Measurements from ENCODE around the gene STIP1. TPM values are rescaled to one million over a fixed set of nuclear protein-coding genes. Genes with fewer than 3 reads are reported as not detected.

STIP1 gene
- total RNA-seq, 2 experiments from 2014 or later = 258 to 269 TPM

- H3K27ac Mint-ChIP-seq = peak overlapping the region; percentile 99
- H3K27me3 Mint-ChIP-seq = no peaks in the 10 kb centered on the region
- H3K36me3 Mint-ChIP-seq (ENCODE audit: low read depth) = peaks cover 23% of the 10 kb centered on the region
- no peak for DNase-seq
- ChIA-PET CTCF (interaction anchor here (0.6 to 6.5 kb wide), 15 partner anchors 10 to 1280 kb away, joined by 3 to 71 read pairs (median 3); partner anchors contain the start of genes FERMT3, PRDX5 and TRMT112), POLR2A (interaction anchor here (0.6 to 15.6 kb wide), 35 partner anchors 10 to 1431 kb away, joined by 3 to 272 read pairs (median 5); partner anchors contain the start of genes BAD, DNAJC4, ESRRA and FERMT3)
- H3K4me1 Mint-ChIP-seq = peaks cover 52% of the 10 kb centered on the region
- H3K9me3 Mint-ChIP-seq = no peaks in the 10 kb centered on the region
- no peak overlapping the region for H3K4me3 Mint-ChIP-seq
Measured at GRCh38 chr11:64185175-64185692, 737 bp upstream of the STIP1 start.

- ChIA-PET CTCF (interaction anchor here (0.6 to 6.5 kb wide), 18 partner anchors 11 to 348 kb away, joined by 3 to 71 read pairs (median 4); partner anchors contain the start of genes CATSPERZ, ESRRA, FERMT3 and FKBP2), POLR2A (interaction anchor here (0.9 to 15.6 kb wide), 23 partner anchors 11 to 1432 kb away, joined by 3 to 272 read pairs (median 9); partner anchors contain the start of genes BAD, ESRRA, FERMT3 and FKBP2)
Measured at GRCh38 chr11:64186492-64187165, 658 bp downstream of the STIP1 start.

GRCh38 chr11:64192434-64192833, 6.5 kb downstream of the STIP1 start:
- Mint-ChIP-seq H3K4me3 (no peak overlapping the region), H3K36me3 (ENCODE audit: low read depth) (peaks cover 68% of the 10 kb centered on the region), H3K9me3 (no peaks in the 10 kb centered on the region), H3K4me1 (peaks cover 44% of the 10 kb centered on the region), H3K27ac (peak overlapping the region; percentile 56), H3K27me3 (no peaks in the 10 kb centered on the region)
- no peak for DNase-seq
- ChIA-PET CTCF (interaction anchor here (2.7 kb wide), 1 partner anchor 13 kb away, joined by 10 read pairs; no protein-coding TSS in a partner anchor), POLR2A (interaction anchor here (1.0 to 15.6 kb wide), 3 partner anchors 13 to 112 kb away, joined by 3 to 272 read pairs (median 3); partner anchors contain the start of gene FERMT3)

More at GRCh38 chr11:64186492-64187165, 658 bp downstream of the STIP1 start:
- H3K27me3 Mint-ChIP-seq = no peaks in the 10 kb centered on the region
- H3K9me3 Mint-ChIP-seq = no peaks in the 10 kb centered on the region
- no peak overlapping the region for H3K4me3 Mint-ChIP-seq
- peaks cover 28% of the 10 kb centered on the region for H3K36me3 Mint-ChIP-seq (ENCODE audit: low read depth)
- peaks cover 55% of the 10 kb centered on the region for H3K4me1 Mint-ChIP-seq
- DNase-seq = peak; percentile 67
- H3K27ac Mint-ChIP-seq = no peak overlapping the region

GRCh38 chr11:64196626-64197025, 10.7 kb downstream of the STIP1 start:
- H3K27ac Mint-ChIP-seq = peak overlapping the region; percentile 32
- no peak overlapping the region for H3K4me3 Mint-ChIP-seq
- no peaks in the 10 kb centered on the region for H3K9me3 Mint-ChIP-seq
- CTCF ChIA-PET = interaction anchor here (0.7 to 1.9 kb wide), 4 partner anchors 10 to 290 kb away, joined by 3 to 7 read pairs (median 5); partner anchors contain the start of gene FERMT3
- peaks cover 79% of the 10 kb centered on the region for H3K36me3 Mint-ChIP-seq (ENCODE audit: low read depth)
- H3K27me3 Mint-ChIP-seq = no peaks in the 10 kb centered on the region
- POLR2A ChIA-PET = interaction anchor here (0.7 to 15.6 kb wide), 3 partner anchors 9 to 14 kb away, joined by 3 to 272 read pairs (median 36); partner anchors contain the start of genes FERMT3 and STIP1
- peaks cover 24% of the 10 kb centered on the region for H3K4me1 Mint-ChIP-seq
- no peak for DNase-seq

- peaks cover 18% of the 10 kb centered on the region for H3K4me1 Mint-ChIP-seq
- H3K4me3 Mint-ChIP-seq = no peak overlapping the region
- POLR2A ChIA-PET = interaction anchor here (3.4 to 15.6 kb wide), 2 partner anchors 7 to 12 kb away, joined by 36 to 272 read pairs; partner anchors contain the start of genes FERMT3 and STIP1
- H3K9me3 Mint-ChIP-seq = no peaks in the 10 kb centered on the region
- no peak overlapping the region for H3K27ac Mint-ChIP-seq
- no peaks in the 10 kb centered on the region for H3K27me3 Mint-ChIP-seq
- H3K36me3 Mint-ChIP-seq (ENCODE audit: low read depth) = peaks cover 82% of the 10 kb centered on the region
- DNase-seq = no peak
- CTCF ChIA-PET = interaction anchor here (1.8 kb wide), 1 partner anchor 11 kb away, joined by 7 read pairs; no protein-coding TSS in a partner anchor
Measured at GRCh38 chr11:64198511-64198910, 12.5 kb downstream of the STIP1 start.

GRCh38 chr11:64201543-64201942, 15.6 kb downstream of the STIP1 start:
- ChIA-PET POLR2A (interaction anchor here (1.3 to 1.6 kb wide), 2 partner anchors 11 to 25 kb away, joined by 4 read pairs; partner anchors contain the start of gene NUDT22), CTCF (interaction anchor here (0.6 to 1.7 kb wide), 2 partner anchors 103 to 281 kb away, joined by 3 to 6 read pairs; no protein-coding TSS in a partner anchor)
- no peaks in the 10 kb centered on the region for H3K9me3 Mint-ChIP-seq
- no peak for DNase-seq
- H3K27ac Mint-ChIP-seq = no peak overlapping the region
- H3K4me3 Mint-ChIP-seq = no peak overlapping the region
- no peaks in the 10 kb centered on the region for H3K27me3 Mint-ChIP-seq
- H3K36me3 Mint-ChIP-seq (ENCODE audit: low read depth) = peaks cover 80% of the 10 kb centered on the region
- H3K4me1 Mint-ChIP-seq = peaks cover 42% of the 10 kb centered on the region

- Mint-ChIP-seq H3K27ac (no peak overlapping the region), H3K27me3 (no peaks in the 10 kb centered on the region), H3K36me3 (ENCODE audit: low read depth) (peaks cover 83% of the 10 kb centered on the region), H3K4me3 (no peak overlapping the region), H3K9me3 (no peaks in the 10 kb centered on the region), H3K4me1 (peaks cover 40% of the 10 kb centered on the region)
- CTCF ChIA-PET = interaction anchor here (0.6 to 7.0 kb wide), 3 partner anchors 48 to 100 kb away, joined by 3 to 154 read pairs (median 34); partner anchors contain the start of genes CATSPERZ, ESRRA and PLCB3
- POLR2A ChIA-PET = interaction anchor here (6.1 to 11.9 kb wide), 5 partner anchors 12 to 100 kb away, joined by 77 to 275 read pairs (median 107); partner anchors contain the start of genes CATSPERZ, ESRRA, NUDT22 and PLCB3
- no peak for DNase-seq
Measured at GRCh38 chr11:64202992-64203391, 17.0 kb downstream of the STIP1 start.

- Mint-ChIP-seq H3K27ac (peak overlapping the region; percentile 12), H3K4me1 (peaks cover 44% of the 10 kb centered on the region), H3K4me3 (no peak overlapping the region), H3K9me3 (no peaks in the 10 kb centered on the region), H3K27me3 (no peaks in the 10 kb centered on the region), H3K36me3 (ENCODE audit: low read depth) (peaks cover 84% of the 10 kb centered on the region)
- POLR2A ChIA-PET = interaction anchor here (1.7 to 11.9 kb wide), 7 partner anchors 13 to 229 kb away, joined by 3 to 275 read pairs (median 87); partner anchors contain the start of genes CATSPERZ, COX8A, ESRRA and NUDT22
- DNase-seq = no peak
- CTCF ChIA-PET = interaction anchor here (0.6 to 7.0 kb wide), 10 partner anchors 11 to 108 kb away, joined by 3 to 154 read pairs (median 14); partner anchors contain the start of genes CATSPERZ, DNAJC4, ESRRA and NUDT22
Measured at GRCh38 chr11:64203421-64204079, 17.6 kb downstream of the STIP1 start.

- Mint-ChIP-seq H3K27me3 (no peaks in the 10 kb centered on the region), H3K9me3 (no peaks in the 10 kb centered on the region), H3K4me3 (no peak overlapping the region), H3K36me3 (ENCODE audit: low read depth) (peaks cover 84% of the 10 kb centered on the region), H3K27ac (peak overlapping the region; percentile 81), H3K4me1 (peaks cover 48% of the 10 kb centered on the region)
- ChIA-PET CTCF (interaction anchor here (0.7 to 7.0 kb wide), 24 partner anchors 9 to 157 kb away, joined by 3 to 154 read pairs (median 7); partner anchors contain the start of genes BAD, CATSPERZ, DNAJC4 and ESRRA), POLR2A (interaction anchor here (0.8 to 11.9 kb wide), 11 partner anchors 13 to 230 kb away, joined by 3 to 275 read pairs (median 35); partner anchors contain the start of genes CATSPERZ, CCDC88B, COX8A and ESRRA)
- no peak for DNase-seq
Measured at GRCh38 chr11:64204080-64204440, 18.1 kb downstream of the STIP1 start.

- ChIA-PET CTCF (interaction anchor here (0.7 to 7.0 kb wide), 26 partner anchors 9 to 156 kb away, joined by 3 to 154 read pairs (median 6); partner anchors contain the start of genes BAD, CATSPERZ, DNAJC4 and ESRRA), POLR2A (interaction anchor here (0.8 to 11.9 kb wide), 12 partner anchors 14 to 230 kb away, joined by 3 to 275 read pairs (median 21); partner anchors contain the start of genes CATSPERZ, CCDC88B, COX8A and ESRRA)
- peaks cover 85% of the 10 kb centered on the region for H3K36me3 Mint-ChIP-seq (ENCODE audit: low read depth)
- H3K4me1 Mint-ChIP-seq = peaks cover 52% of the 10 kb centered on the region
- no peaks in the 10 kb centered on the region for H3K27me3 Mint-ChIP-seq
- peak overlapping the region; percentile 81 for H3K27ac Mint-ChIP-seq
- DNase-seq = peak; percentile 84
- H3K9me3 Mint-ChIP-seq = no peaks in the 10 kb centered on the region
- peak overlapping the region; percentile 48 for H3K4me3 Mint-ChIP-seq
Measured at GRCh38 chr11:64204464-64204989, 18.6 kb downstream of the STIP1 start.

- peak; percentile 86 for DNase-seq
- Mint-ChIP-seq H3K27me3 (no peaks in the 10 kb centered on the region), H3K4me1 (peaks cover 55% of the 10 kb centered on the region), H3K36me3 (ENCODE audit: low read depth) (peaks cover 80% of the 10 kb centered on the region), H3K9me3 (no peaks in the 10 kb centered on the region), H3K4me3 (peak within 1 kb of the TSS; percentile 86), H3K27ac (peak within 1 kb of the TSS; percentile 96)
- ChIA-PET CTCF (interaction anchor here (0.6 to 7.0 kb wide), 18 partner anchors 9 to 150 kb away, joined by 3 to 154 read pairs (median 6); partner anchors contain the start of genes BAD, CATSPERZ, DNAJC4 and ESRRA), POLR2A (interaction anchor here (0.6 to 11.9 kb wide), 28 partner anchors 14 to 1325 kb away, joined by 3 to 275 read pairs (median 8); partner anchors contain the start of genes BAD, CATSPERZ, CCDC88B and DNAJC4)
Measured at GRCh38 chr11:64206457-64207255, 20.7 kb downstream of the STIP1 start, which contains the start of gene FERMT3. Gene FERMT3 (plus strand): TSS chr11:64206721. CDS start chr11:64207365, 644 bp downstream.

Data from activated CD4-positive, alpha-beta memory T cell treated with anti-CD3 and anti-CD28 coated beads, Interleukin-2, amount 10 ng/mL, durations not matched to agents 7 days and 5 days (primary cell).